HG03571 (cell line): ENCODE measurements around the gene DHX15.

Source experiments
- ATAC-seq: cut with Tn5 transposase; IDR thresholded peaks from one replicate; pipeline ENCODE4 v1.9.1; 2021; ENCODE audit not compliant: unreplicated experiment

The DHX15 gene

DNA sequence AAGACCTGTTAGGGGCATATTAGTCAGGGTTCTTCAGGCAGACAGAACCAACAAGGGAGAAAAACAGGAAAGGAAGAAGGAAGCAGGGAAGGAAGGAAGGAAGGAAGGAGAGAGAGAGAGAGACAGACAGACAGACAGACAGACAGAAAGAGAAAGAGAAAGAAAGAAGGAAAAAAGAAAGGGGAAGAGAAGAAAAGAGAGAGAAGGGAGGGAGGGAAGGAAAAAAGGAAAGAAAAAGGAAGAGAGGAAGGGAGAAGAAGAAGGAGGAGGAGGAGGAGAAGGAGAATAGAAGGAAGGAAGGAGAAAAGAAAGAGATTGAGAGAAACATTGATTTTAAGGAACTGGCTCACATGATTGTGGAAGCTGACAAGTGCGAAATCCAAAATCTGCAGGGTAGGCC is 89.0 kb downstream of the DHX15 start:
- no peak for ATAC-seq

DNA sequence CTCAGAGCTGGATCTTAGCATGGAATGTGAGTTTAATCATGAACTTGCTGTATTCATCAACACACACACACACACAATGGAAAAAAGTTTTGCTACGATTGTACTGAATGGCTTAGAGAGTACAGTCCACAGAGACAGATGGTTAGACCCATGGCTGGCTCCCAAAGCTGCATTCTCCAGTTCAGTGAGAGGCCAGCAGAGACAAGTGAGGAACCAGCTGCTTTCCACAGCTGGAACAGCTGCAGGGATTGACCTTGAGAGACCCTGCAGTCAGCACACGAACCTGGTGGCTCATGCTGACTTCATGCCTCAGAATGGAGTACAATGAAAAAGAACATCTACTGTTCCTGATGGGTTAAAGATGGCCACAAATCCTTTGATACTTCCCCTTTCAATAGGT is 94.5 kb downstream of the DHX15 start:
- ATAC-seq, result no peak

DNA sequence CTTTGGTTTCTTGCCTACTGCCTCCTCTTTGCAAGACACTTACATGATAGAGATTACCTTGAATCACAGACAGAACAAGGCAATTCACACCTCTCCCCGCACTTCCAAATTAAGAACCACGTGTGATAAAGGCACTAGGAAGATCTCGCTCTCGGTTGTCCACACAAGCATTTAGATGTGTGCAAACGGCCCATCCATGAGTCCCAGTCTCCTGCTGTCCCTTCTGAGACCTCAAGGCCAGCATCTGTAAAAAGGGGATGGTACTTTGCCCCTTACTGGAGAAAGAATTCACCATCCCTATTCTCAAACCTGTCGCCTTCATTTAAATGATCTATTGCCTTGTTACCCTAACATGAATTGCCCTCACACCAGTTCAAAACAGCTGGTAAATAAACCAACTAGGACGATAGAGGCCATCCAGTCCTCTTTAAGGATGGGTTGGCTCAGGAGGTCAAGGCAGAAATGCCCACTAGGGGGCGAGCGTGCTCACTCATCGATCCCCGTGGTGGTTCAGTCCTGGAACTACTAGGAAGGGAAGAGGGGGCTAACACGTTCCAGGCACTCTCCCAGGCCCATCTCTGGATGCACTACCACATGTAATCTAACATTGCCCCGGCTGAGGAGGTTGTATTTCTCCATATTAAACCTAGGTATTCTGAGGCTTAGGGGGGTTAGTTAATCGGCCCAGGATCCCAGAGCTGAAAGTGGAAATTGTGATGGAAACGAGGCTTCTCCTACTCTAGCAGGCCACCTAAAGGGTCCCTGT is 95.8 kb downstream of the DHX15 start:
- peak; percentile 81 for ATAC-seq

DNA sequence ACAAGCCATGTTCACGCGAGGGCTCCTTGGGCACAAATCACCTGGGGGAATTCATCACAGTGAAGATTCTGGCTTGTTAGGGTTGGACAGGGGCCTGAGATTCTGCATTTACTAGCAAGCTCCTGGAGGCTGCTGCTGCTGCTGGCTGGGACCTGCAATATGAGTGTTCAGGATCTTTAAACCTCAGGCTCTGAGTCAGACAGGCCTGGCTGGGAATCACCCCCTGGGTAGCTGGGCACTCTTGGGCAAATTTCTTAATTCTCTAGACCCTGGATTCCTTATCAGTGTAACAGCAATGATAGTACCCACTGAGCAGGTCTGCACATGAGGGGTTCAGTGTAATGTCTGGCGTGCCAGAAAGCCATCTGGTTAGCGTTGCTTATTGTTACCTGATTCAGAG is 101.5 kb downstream of the DHX15 start:
- no peak for ATAC-seq

DNA sequence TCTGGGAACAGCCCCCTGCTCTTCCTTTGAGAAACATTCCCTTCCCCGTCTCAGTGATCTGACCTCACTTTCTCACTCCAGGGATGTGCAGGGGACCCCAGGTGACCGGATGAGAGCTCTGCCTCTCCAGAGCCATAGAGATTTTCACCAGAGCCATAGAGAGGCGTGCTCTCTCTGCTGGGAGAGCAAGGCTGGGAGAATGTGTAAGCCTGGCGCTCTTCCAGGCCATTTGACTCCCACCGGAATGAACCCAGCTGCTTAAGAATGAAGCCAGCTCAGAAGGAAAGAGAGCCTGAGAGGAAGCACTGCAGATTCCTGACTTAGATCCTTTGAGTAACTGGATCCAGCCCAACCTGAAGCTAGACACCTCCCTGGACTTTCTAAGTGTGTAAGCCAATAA is 106.4 kb downstream of the DHX15 start:
- ATAC-seq, result no peak
